HepG2 (cell line): ENCODE measurements around the gene MGST2. TPM values are rescaled to one million over a fixed set of nuclear protein-coding genes. Genes with fewer than 3 reads are reported as not detected.

Experiments used
- CREB1 ChIP-seq, 2 experiments: fragments of 450-650 bp in 1 of 2; IDR thresholded peaks; 2 replicates each; pipeline ENCODE4 v1.6.1; 2016 to 2017; ENCODE audit warnings: control low read depth in 1 of 2, mild to moderate bottlenecking in 1 of 2, missing compliant biosample characterization in 1 of 2, missing genetic modification characterization in 1 of 2
- EP300 ChIP-seq, 3 experiments: sonication (generic) in 1 of 3; formaldehyde crosslinking in 1 of 3; IDR thresholded peaks; 2 replicates each; pipeline versions ENCODE4 v1.5.1 to v1.6.1; 2011 to 2020; ENCODE audit warnings: low read depth in 2 of 3, low read length in 2 of 3, borderline replicate concordance in 1 of 3, improper control_type of control experiment in 1 of 3, mild to moderate bottlenecking in 1 of 3, missing genetic modification reagents in 1 of 3, moderate library complexity in 1 of 3
- FOXK2 ChIP-seq: fragments of 450-650 bp; IDR thresholded peaks from 2 replicates; pipeline ENCODE4 v1.6.1; 2016
- FOXP4 ChIP-seq: sonication (generic); formaldehyde crosslinking; IDR thresholded peaks from 2 replicates; pipeline ENCODE4 v1.4.0; 2020; ENCODE audit warnings: missing genetic modification reagents
- MTA3 ChIP-seq: sonication (generic); formaldehyde crosslinking; IDR thresholded peaks from 2 replicates; pipeline ENCODE4 v1.4.0; 2020; ENCODE audit warnings: missing genetic modification reagents
- SCMH1 ChIP-seq: sonication (generic); formaldehyde crosslinking; IDR thresholded peaks from 2 replicates; pipeline ENCODE4 v1.9.0; 2021; ENCODE audit warnings: missing genetic modification reagents, mild to moderate bottlenecking, borderline replicate concordance
- TRIM22 ChIP-seq: fragments of 450-650 bp; IDR thresholded peaks from 2 replicates; pipeline ENCODE4 v1.6.1; 2017
- ZFP91 ChIP-seq: sonication (generic); formaldehyde crosslinking; IDR thresholded peaks from 2 replicates; pipeline ENCODE4 v1.9.0; 2022; ENCODE audit warnings: missing genetic modification reagents, mild to moderate bottlenecking, borderline replicate concordance
- ZNF382 ChIP-seq: sonication (generic); formaldehyde crosslinking; IDR thresholded peaks from 2 replicates; pipeline ENCODE4 v1.5.0; 2020; ENCODE audit warnings: missing genetic modification reagents, mild to moderate bottlenecking, borderline replicate concordance
- ZNF407 ChIP-seq: sonication (generic); formaldehyde crosslinking; IDR thresholded peaks from one replicate; pipeline ENCODE4 v1.5.1; 2020; ENCODE audit warnings: mild to moderate bottlenecking, missing genetic modification reagents; ENCODE audit errors: not compliant biosample characterization
- polyA plus RNA-seq, 8 experiments: library from polyadenylated mRNA; depleted of rRNA in 3 of 8; stranded (reverse) in 7 of 8; unstranded in 1 of 8; fragments of >200 nt; fragmentation: Illumina TruSeq in 4 of 8; extraction: Trizol in 4 of 8; gene quantifications; 2 replicates each; pipeline versions ENCODE4 v1.2.1 to v1.2.3, GENCODE V29; 2011 to 2016; ENCODE audit warnings: low read depth in 4 of 8, missing spikeins in 1 of 8, mixed read lengths in 1 of 8; ENCODE audit not compliant: insufficient read depth in 1 of 8
- total RNA-seq, 5 experiments: library from RNA; depleted of rRNA; stranded (reverse); fragments of >200 nt; fragmentation: Illumina TruSeq; extraction: Trizol; gene quantifications; 2 replicates each; pipeline ENCODE4 v1.2.3, GENCODE V29; 2016; ENCODE audit warnings: low read depth in 1 of 5

The MGST2 gene
- total and polyA plus RNA-seq, 2 of the 13 experiments (the other 11 are each of a cell fraction or from before 2014, with no cell fraction given): 205 to 416 TPM

GRCh38 chr4:139740531-139741041 lies 75.0 kb downstream of the MGST2 start (continued):
- no peak for TF ChIP-seq ZNF407
- peak; percentile 38; the same call in 1 of the 2 replicates for TF ChIP-seq ZFP91
- TF ChIP-seq TRIM22: no peak
- no peak for TF ChIP-seq FOXK2
- TF ChIP-seq FOXP4 (CRISPR knock-in tag): no peak
- no peak for TF ChIP-seq ZNF382 (CRISPR knock-in tag)
- no peak for TF ChIP-seq SCMH1 (CRISPR knock-in tag)
- TF ChIP-seq MTA3 (CRISPR knock-in tag): no peak
- no peak; a peak in 1 of 4 replicates for TF ChIP-seq EP300 (IDR thresholded peaks at IDR 0.05; ENCODE audit: low read depth in 2 of 2, low read length in 2 of 2)
- TF ChIP-seq EP300 (CRISPR knock-in tag; IDR thresholded peaks at IDR 0.05; ENCODE audit: borderline replicate concordance): peak; percentile 37; the same call in 1 of the 2 replicates
- TF ChIP-seq CREB1 (IDR thresholded peaks at IDR 0.05): no peak
- no peak; the same call in 1 of the 2 replicates for TF ChIP-seq CREB1 (CRISPR knock-in tag; IDR thresholded peaks at IDR 0.05)
